Epithelial cell of umbilical artery (primary cell): ENCODE data around the gene REC114. TPM values are rescaled to one million over a fixed set of nuclear protein-coding genes. Genes with fewer than 3 reads are reported as not detected.

Experiments
- total RNA-seq: library from RNA; depleted of rRNA; stranded (reverse); fragments of >200 nt; gene quantifications from 2 replicates; pipeline ENCODE4 v1.2.3, GENCODE V29; 2014

The REC114 gene, protein sequence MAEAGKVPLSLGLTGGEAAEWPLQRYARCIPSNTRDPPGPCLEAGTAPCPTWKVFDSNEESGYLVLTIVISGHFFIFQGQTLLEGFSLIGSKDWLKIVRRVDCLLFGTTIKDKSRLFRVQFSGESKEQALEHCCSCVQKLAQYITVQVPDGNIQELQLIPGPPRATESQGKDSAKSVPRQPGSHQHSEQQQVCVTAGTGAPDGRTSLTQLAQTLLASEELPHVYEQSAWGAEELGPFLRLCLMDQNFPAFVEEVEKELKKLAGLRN
- not detected in 2 replicates for total RNA-seq

DNA sequence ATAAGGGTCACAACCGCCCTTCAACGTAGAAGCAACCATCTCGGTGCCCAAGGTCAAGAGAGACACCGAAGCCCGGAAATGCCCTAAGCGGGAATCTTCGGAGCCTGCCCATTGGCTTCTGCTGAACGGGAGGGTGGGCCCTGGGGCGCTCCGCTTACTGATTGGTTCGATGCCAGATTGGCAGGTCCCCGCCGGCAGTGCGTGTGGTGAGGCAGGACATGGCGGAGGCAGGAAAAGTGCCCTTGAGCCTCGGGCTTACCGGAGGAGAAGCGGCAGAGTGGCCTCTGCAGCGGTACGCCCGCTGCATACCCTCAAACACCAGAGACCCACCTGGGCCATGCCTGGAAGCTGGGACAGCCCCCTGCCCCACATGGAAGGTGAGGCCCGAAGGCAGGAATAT, at the start of gene REC114:
Gene REC114, plus strand, starts transcription at position 197 of the 400 bp plus-strand sequence. Its CDS starts 22 bp downstream, at position 219.

Other genes starting within 250 kb of the REC114 start
- gene HCN4, start 74.2 kb upstream of the REC114 start, total RNA-seq, result not detected in 2 replicates
- gene NPTN, start 190.2 kb downstream of the REC114 start, total RNA-seq, result 73.1 and 82.7 TPM in 2 replicates
- 40.6 and 61.4 TPM in 2 replicates for gene CD276, start 241.2 kb downstream of the REC114 start, total RNA-seq